ENCODE results near the gene OPA1.

OPA1 gene

GRCh38 chr3:193560870-193561269 is 32.1 kb upstream of the OPA1 start:
- H3K27ac ChIP-seq = no peak overlapping the region
- no peak for DNase-seq
- no peaks in the 10 kb centered on the region for H3K9me3 ChIP-seq (ENCODE audit: severe bottlenecking)
- TF ChIP-seq CTCF (IDR thresholded peaks at IDR 0.05; ENCODE audit: low read depth, low read length) = no peak
- no peak overlapping the region for H3K4me3 ChIP-seq (ENCODE audit: low read depth, low read length)
- no peaks in the 10 kb centered on the region for H3K36me3 ChIP-seq
- H3K27me3 ChIP-seq (ENCODE audit: insufficient read depth, low read depth, severe bottlenecking) = no peaks in the 10 kb centered on the region

- no peak for TF ChIP-seq CTCF (IDR thresholded peaks at IDR 0.05; ENCODE audit: low read depth, low read length)
- Histone ChIP-seq H3K27me3 (ENCODE audit: insufficient read depth, low read depth, severe bottlenecking) (no peaks in the 10 kb centered on the region), H3K36me3 (no peaks in the 10 kb centered on the region), H3K9me3 (ENCODE audit: severe bottlenecking) (no peaks in the 10 kb centered on the region), H3K4me3 (ENCODE audit: low read depth, low read length) (no peak overlapping the region), H3K27ac (no peak overlapping the region)
- peak; percentile 61 for DNase-seq
Observed at GRCh38 chr3:193563426-193563825, 29.6 kb upstream of the OPA1 start.

GRCh38 chr3:193564012-193564411 is 29.0 kb upstream of the OPA1 start:
- peak; percentile 28 for DNase-seq
- Histone ChIP-seq H3K27ac (no peak overlapping the region), H3K36me3 (no peaks in the 10 kb centered on the region), H3K9me3 (ENCODE audit: severe bottlenecking) (no peaks in the 10 kb centered on the region), H3K4me3 (ENCODE audit: low read depth, low read length) (no peak overlapping the region), H3K27me3 (ENCODE audit: insufficient read depth, low read depth, severe bottlenecking) (no peaks in the 10 kb centered on the region)
- TF ChIP-seq CTCF (IDR thresholded peaks at IDR 0.05; ENCODE audit: low read depth, low read length) = peak; percentile 30; the same call in 1 of the 2 replicates

GRCh38 chr3:193569119-193569518 is 23.9 kb upstream of the OPA1 start:
- no peaks in the 10 kb centered on the region for H3K9me3 ChIP-seq (ENCODE audit: severe bottlenecking)

DNA sequence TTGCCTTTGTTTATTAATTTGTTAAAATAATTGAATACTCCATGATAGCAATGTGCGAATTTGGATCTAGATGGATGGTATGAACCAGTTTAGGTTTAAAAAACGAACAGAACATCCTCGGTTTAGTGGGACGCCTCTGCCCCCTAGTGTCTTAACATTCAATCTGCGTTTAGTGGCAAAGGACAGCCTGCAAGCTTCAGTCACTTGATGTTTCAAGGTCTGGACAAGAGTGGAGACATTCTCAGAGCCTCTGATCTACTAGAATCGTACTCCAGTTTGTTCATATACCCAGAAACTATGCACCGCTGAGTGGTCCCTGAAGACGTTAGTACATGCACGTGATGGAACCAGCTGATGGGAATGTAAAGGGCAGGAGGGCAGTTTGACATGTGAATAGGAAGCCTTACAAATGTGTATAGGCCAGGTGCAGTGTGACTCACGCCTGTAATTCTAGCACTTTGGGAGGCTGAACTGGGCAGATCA is 20.5 kb upstream of the OPA1 start:
- TF ChIP-seq CTCF (IDR thresholded peaks at IDR 0.05; ENCODE audit: low read depth, low read length) = peak; percentile 55
- H3K27ac ChIP-seq = no peak overlapping the region
- H3K9me3 ChIP-seq (ENCODE audit: severe bottlenecking) = no peaks in the 10 kb centered on the region
- no peaks in the 10 kb centered on the region for H3K27me3 ChIP-seq (ENCODE audit: insufficient read depth, low read depth, severe bottlenecking)
- no peak overlapping the region for H3K4me3 ChIP-seq (ENCODE audit: low read depth, low read length)
- no peaks in the 10 kb centered on the region for H3K36me3 ChIP-seq
- DNase-seq = peak; percentile 47

More at GRCh38 chr3:193569119-193569518, 23.9 kb upstream of the OPA1 start:
- Histone ChIP-seq H3K36me3 (no peaks in the 10 kb centered on the region), H3K27ac (no peak overlapping the region), H3K4me3 (ENCODE audit: low read depth, low read length) (no peak overlapping the region), H3K27me3 (ENCODE audit: insufficient read depth, low read depth, severe bottlenecking) (no peaks in the 10 kb centered on the region)
- no peak for TF ChIP-seq CTCF (IDR thresholded peaks at IDR 0.05; ENCODE audit: low read depth, low read length)
- no peak for DNase-seq

All from WERI-Rb-1 (cell line).